ENCODE data around the gene TENT4B. TPM values are rescaled to one million over a fixed set of nuclear protein-coding genes. Genes with fewer than 3 reads are reported as not detected.

The TENT4B gene
- total and polyA plus RNA-seq, 8 donors, result 1.9 to 7.2 (median 5.3) TPM

DNA sequence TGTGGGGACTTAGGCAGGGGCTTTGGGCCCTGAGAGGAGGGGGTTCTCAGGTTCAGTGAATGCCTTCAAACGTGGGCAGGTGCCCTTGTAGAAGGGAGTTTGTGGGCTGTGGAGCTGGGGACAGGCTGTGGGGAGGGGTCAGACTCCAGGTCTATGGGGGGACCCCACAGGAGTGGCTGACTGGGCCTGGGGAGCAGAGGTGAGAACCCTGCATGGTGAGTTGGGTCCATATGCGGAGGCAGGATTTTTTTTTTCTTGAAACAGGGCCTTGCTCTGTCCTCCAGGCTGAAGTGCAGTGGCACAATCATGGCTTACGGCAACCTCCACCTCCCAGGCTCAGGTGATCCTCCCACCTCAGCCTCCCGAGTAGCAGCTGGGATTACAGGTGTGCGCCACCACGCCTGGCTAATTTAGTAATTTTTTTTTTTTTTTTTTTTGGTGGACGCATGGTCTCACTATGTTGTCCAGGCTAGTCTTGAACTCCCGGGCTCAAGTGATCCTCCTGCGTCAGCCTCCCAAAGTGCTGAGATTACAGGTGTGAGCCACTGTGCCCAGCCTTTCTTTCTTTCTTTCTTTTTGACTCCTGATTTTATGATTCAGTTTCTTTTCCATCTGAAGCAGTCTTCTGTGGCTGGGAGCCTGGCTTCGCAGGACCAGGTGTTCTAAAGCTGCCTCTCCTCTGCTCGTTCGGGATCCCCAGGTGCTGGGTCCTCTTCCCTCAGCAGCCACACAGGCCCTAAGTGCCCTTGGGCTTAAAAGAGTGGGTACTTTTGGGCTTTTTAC, 94.2 kb downstream of the TENT4B start:
- no peak overlapping the region for H3K27ac ChIP-seq
- H3K27me3 ChIP-seq, result no peaks in the 10 kb centered on the region
- no peaks in the 10 kb centered on the region for H3K36me3 ChIP-seq
- no peak overlapping the region for H3K4me3 ChIP-seq
- peaks cover 0 to 10% (median 0%) of the 10 kb centered on the region in 3 donors for H3K4me1 ChIP-seq
- TF ChIP-seq, protein P1, sequence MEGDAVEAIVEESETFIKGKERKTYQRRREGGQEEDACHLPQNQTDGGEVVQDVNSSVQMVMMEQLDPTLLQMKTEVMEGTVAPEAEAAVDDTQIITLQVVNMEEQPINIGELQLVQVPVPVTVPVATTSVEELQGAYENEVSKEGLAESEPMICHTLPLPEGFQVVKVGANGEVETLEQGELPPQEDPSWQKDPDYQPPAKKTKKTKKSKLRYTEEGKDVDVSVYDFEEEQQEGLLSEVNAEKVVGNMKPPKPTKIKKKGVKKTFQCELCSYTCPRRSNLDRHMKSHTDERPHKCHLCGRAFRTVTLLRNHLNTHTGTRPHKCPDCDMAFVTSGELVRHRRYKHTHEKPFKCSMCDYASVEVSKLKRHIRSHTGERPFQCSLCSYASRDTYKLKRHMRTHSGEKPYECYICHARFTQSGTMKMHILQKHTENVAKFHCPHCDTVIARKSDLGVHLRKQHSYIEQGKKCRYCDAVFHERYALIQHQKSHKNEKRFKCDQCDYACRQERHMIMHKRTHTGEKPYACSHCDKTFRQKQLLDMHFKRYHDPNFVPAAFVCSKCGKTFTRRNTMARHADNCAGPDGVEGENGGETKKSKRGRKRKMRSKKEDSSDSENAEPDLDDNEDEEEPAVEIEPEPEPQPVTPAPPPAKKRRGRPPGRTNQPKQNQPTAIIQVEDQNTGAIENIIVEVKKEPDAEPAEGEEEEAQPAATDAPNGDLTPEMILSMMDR (IDR thresholded peaks at IDR 0.05), result no peak
- peak in 1 of 6 donors; percentile 45 for DNase-seq
- WGBS, 2 donors, result 86 to 91% methylated on average over 11 to 12 of the region's 12 CpGs
- no peak for ATAC-seq
- H3K9me3 ChIP-seq, result no peaks in the 10 kb centered on the region
- intact Hi-C loops (cut with DNase I), result no loop called here
- FAIRE-seq, result no peak

DNA sequence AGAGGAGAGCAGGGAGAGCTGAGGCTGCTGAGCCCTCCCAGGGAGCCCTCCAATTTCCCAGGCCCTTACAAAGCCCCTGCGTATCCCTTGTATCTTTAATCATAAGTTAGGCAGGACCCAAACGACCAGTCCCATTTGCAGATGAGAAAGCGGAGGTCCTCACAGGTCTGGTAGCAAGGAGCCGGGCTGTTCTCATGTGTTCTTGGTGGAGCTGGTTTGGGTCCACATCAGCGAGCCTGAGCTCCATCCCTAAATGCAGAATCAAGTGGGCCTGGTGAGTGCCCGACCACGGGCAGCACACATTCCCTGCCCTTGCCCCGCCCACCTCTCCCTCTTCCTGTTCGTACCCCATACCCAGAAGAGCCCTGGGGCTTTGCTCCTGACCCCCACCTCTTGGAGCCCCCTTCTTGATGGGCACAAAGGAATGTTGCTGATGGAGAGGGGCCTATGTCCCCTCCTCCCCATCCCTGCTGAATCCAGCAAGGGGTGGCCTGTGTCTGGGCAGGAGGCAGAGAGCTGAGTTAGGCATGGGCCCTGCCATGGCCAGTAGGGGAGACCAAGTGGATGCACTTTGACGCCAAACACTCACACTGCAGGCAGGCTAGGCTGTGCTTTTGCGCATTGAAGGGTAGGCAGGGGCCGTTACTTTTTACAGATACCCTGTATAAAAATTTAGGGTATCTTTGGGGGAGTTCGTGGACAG, 95.0 kb downstream of the TENT4B start:
- FAIRE-seq, result no peak
- Histone ChIP-seq H3K27me3 (no peaks in the 10 kb centered on the region), H3K27ac (no peak overlapping the region), H3K36me3 (no peaks in the 10 kb centered on the region), H3K4me1 (peaks cover 0 to 10% (median 0%) of the 10 kb centered on the region in 3 donors), H3K9me3 (no peaks in the 10 kb centered on the region), H3K4me3 (no peak overlapping the region)
- TF ChIP-seq, protein P1 (IDR thresholded peaks at IDR 0.05), result no peak
- intact Hi-C loops (cut with DNase I), result no loop called here
- DNase-seq, result peak in 1 of 6 donors; percentile 43
- no peak for ATAC-seq
- WGBS, 2 donors, result 84 to 87% methylated on average over 13 of the region's 13 CpGs

DNA sequence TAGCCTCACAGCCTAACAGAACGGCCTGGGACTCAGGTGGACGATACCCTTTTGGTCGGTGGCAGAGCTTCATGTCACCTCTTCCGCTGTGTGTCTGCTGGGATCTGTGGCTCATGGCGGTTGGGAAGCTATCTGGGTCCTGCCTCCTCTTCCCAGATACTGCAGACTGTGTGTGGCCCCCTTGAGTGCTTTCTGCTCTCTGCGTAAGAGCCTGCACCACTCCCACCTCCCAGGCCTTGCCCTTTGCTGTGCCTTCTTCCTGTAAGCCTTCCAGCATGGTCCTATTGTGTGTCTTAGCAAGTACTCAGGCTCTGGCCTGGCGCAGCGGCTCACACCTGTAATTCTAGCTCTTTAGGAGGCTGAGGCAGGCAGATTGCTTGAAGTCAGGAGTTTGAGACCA, 95.7 kb downstream of the TENT4B start:
- TF ChIP-seq, protein P1 (IDR thresholded peaks at IDR 0.05), result no peak
- H3K27me3 ChIP-seq, result no peaks in the 10 kb centered on the region
- no peak overlapping the region for H3K4me3 ChIP-seq
- intact Hi-C loops (cut with DNase I), result no loop called here
- DNase-seq (peak in 1 of 6 donors; percentile 22), FAIRE-seq (no peak), ATAC-seq (no peak)
- H3K36me3 ChIP-seq, result no peaks in the 10 kb centered on the region
- no peaks in the 10 kb centered on the region for H3K9me3 ChIP-seq
- H3K4me1 ChIP-seq, result peaks cover 0 to 10% (median 0%) of the 10 kb centered on the region in 3 donors
- no peak overlapping the region for H3K27ac ChIP-seq
- WGBS, 2 donors, result 94 to 96% methylated on average over 8 of the region's 8 CpGs

DNA sequence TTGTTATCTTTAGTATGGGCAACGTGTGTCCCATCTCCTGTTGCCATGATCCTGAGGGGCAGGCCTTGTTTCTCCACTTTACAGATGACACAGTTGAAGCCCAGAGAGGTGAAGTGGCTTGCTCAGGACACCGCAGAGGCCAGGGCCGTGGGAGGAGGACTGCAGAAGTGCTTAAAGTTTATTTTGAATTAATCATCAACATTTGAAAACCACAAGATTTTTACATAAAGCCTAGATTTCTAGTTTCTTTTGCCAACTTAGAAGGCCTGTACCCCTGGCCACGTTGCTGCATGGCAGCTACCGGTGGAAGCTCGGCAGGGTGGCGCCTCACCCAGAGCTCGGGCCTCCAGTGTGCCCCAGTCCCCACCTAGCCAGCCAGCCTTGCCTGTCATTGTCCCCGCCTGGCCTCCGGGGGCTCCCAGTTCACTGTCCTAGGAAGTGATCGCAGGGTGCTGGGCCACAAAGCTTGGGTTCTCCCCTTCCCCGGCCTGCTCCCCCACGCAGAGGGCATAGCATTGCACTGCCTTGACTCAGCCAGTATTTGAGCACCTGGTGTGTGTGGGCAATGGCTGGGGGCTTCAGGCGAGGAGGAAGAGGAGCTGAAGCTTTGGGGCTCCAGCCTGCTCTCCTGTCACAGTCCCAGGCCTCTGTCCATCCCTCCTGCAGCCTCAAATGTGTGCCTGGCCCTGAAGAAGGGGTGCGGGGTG, 98.4 kb downstream of the TENT4B start:
- Histone ChIP-seq H3K27me3 (no peaks in the 10 kb centered on the region), H3K36me3 (no peaks in the 10 kb centered on the region), H3K4me1 (peaks cover 0 to 2% (median 0%) of the 10 kb centered on the region in 3 donors), H3K4me3 (no peak overlapping the region), H3K9me3 (no peaks in the 10 kb centered on the region), H3K27ac (no peak overlapping the region)
- TF ChIP-seq, protein P1 (IDR thresholded peaks at IDR 0.05), result no peak
- DNase-seq, result peak in 1 of 6 donors; percentile 52
- peak in 2 of 4 donors; percentile 36 to 47 for ATAC-seq
- intact Hi-C loops (cut with DNase I), result no loop called here
- 82 to 89% methylated on average over 15 of the region's 15 CpGs for WGBS, 2 donors
- FAIRE-seq, result no peak
